GF-D8 (cell line): Measurements from ENCODE around the gene UGP2.
"Not testable (repeated sequence)": the region's sequence is repeated elsewhere in the genome, so short reads cannot be mapped to it uniquely, and the experiment has no call there.

Experiments
- DNase-seq: peaks from one replicate; lab custom pipeline; 2025; lab: John Stamatoyannopoulos, UW

The UGP2 gene

DNA sequence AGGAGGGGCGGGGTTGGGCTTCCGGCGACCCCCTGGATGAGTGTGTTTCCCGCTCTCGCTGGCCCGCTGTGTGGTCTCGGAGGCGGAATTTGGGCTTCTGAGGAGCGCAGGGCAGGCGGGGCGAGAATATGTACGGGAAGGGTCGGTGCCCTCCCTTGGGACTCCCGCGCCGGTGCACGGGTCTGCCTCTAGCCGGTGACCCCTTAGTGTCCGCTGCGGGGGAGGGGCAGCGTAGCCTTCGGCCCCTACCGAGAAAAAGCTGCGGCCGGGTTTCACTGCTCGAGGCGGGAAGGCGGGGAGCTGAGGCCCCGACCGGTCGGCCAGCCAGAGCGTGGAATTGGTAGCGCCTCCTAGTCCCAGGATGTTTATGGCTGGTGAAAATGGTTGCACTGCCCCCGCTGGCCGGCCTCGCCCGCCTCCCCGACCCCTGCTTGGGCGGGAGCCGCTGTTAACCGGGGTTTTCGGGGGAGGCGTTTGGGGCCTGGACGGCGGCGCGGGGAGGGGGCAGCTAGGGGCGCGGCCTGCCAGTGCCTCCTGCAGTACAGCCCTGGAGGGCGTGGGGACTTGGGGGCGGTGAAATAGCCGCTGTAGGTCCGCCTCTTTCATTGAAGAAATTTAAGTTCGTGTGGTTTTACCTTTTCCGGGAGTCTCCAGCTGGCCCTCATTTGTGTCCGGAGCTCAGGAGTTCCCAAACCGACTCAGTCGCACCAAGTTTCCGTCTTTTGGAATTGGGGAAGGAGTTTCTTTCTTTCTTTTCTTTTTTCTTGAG, at the start of gene UGP2:
Gene UGP2 (plus strand): TSS at position 643 of the 769 bp plus-strand sequence. CDS start 290 bp downstream, outside the sequence.
- peak; percentile 91 for DNase-seq

DNA sequence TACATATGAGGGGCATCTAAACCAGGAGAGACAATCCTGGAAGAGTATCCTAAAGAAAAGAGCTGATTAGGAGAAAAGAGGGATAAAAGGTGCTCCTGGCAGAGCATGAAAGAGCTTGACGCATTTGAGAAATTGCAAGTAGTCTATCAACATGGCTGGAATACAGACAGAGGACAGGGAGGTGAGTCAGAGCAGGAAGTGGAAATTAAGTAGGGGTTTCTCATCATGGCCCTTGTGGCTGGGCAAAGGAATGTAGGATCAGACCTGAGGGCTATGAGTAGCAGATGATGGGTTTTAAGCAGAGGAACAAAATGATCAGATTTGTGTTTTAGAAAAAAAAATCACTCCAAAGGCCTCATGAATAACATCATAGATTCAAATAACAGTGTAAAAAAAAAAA, 49.2 kb upstream of the UGP2 start:
- DNase-seq, result no peak

- no peak for DNase-seq
Measured at GRCh38 chr2:63796366-63796765, 45.3 kb upstream of the UGP2 start.

DNA sequence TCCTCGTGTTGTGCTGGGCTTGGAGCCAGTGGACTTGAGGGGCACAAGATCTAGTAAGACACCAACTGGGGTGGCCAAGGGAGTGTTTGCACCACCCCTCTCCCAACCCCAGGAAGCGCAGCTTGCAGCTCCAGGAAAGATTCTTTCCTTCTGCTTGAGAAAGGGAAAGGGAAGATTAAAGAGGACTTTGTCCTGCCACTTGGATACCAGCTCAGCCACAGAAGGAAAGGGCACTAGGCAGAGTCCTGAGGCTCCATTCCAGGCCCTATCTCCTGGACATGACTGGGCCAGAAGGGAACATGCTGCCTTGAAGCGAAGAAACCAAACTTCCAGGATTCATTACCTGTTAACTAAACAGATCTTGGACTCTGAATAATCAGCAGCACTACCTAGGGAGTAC, 44.9 kb upstream of the UGP2 start:
- DNase-seq, result no peak

DNA sequence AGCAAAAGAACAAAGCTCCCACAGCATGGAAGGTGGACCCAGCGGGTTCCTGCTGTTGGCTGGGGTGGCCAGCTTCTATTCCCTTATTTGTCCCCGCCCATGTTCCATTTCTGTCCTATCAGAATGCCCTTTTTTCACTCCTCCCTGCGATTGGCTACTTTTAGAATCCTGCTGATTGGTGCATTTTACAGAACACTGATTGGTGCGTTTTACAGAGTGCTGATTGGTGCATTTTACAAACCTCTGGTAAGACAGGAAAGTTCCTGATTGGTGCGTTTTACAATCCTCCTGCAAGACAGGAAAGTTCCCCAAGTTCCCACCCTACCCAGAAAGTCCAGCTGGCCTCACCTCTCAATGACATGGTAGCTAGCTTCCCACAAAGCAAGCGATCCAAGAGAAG, 40.2 kb upstream of the UGP2 start:
- DNase-seq, result no peak

GRCh38 chr2:63805412-63805811, 36.3 kb upstream of the UGP2 start:
- no peak for DNase-seq

- not testable (repeated sequence) for DNase-seq
Measured at GRCh38 chr2:63808036-63808435, 33.7 kb upstream of the UGP2 start.

GRCh38 chr2:63808911-63809310, 32.8 kb upstream of the UGP2 start:
- DNase-seq, result not testable (repeated sequence)

GRCh38 chr2:63811063-63811462, 30.6 kb upstream of the UGP2 start:
- no peak for DNase-seq

GRCh38 chr2:63811870-63812269, 29.8 kb upstream of the UGP2 start:
- DNase-seq, result not testable (repeated sequence)

DNA sequence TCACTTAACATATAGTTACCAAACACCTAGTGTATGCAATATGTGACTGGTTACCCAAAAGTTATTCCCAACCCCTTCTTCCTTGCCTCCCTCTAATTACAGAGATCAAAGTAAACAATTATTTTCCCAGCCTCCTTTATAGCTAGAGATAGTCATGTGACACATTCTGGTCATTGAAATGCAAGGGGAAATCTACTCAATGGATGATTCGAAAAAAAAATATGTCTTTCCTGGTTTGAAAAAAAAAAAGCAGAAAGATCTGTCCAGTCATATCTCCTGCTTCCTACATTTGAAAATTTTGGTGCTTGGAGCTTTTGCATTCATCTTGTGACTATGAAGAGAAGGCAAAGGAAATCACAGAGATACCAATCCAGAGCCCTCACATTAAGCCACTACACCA, 27.6 kb upstream of the UGP2 start:
- no peak for DNase-seq

GRCh38 chr2:63817382-63817781, 24.3 kb upstream of the UGP2 start:
- no peak for DNase-seq

DNA sequence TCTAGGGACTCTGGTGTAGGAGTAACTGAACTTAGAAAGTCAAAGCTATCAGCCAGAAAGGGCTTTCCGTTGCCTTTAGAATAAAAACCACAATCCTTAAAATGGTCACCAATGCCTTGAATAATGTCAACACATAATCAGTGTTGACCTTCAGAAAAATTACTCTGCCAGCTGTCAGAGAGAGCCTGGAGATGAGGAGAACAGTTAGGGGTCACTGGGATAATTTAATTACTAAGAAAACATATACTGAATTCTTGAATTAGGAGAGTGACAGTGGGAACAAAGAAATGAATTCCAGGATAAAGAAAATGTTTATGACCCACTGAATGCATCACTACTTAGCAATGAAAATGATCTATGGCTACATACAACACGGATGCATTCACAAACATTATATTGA, 23.4 kb upstream of the UGP2 start:
- no peak for DNase-seq

DNA sequence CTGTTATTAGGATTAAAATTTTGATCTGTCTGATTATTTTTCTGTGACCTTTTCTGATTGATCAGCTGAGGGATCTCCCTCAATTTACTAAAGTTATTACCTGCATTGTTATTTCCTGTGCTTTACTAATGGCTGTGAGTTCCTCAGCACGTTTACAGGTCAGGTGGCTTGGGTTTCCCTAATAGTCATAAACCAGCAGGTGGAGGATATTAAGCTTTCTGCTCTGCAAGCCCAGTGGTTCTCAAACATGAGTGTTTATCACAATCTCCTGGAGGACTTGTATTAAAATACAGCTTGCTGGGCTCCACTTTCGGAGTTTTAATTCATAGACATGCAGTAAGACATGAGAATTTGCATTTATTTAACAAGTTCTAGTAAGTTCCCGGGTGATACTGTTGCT, 22.4 kb upstream of the UGP2 start:
- no peak for DNase-seq

DNA sequence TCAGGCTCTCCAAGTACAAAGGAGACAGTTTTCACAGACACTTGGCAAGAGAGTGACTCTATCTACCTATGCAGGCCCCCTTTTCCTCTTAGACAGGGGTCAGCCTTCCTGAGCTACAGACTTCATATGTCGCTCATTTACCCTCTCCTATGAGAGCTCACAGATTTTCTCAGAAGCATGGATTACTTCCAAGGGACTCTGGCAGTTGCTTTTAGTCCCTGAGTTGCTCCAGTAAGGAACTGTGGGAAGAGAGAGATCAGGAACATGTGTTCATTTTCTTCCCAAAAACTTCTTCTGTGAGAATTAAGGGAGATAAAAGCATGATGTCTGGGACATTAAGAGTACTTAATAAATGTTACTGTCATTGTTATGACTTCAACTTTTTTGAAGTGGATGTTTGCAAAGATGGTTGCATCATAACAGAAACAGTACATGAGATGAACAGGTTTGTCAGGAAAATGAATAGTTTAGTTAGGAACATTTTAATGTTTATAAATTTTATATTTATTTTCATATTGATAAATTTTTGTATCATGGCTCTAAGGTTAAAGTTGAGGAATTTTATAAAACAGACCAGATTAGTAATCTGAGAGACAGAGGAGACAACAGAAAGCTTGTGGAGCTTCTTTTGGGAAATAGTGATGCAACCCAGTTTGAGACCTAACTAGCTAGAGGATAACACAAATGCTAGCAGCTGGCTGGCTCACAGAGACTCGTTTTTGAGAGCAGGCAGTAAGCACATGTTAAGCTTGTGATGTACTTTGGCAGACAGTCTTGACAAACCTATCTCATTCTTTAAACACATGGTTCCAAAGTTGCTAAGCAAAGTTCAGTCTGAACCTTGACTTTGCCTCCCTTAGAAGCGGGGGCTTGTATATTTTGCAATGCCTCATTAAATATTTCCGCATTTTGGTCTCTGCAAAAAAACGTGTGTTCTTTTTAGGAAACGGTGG, 21.7 kb upstream of the UGP2 start:
- DNase-seq, result peak; percentile 71

- no peak for DNase-seq
Measured at GRCh38 chr2:63820969-63821368, 20.7 kb upstream of the UGP2 start.

GRCh38 chr2:63821396-63821795, 20.3 kb upstream of the UGP2 start:
- DNase-seq, result no peak

- no peak for DNase-seq
Measured at GRCh38 chr2:63822478-63822877, 19.2 kb upstream of the UGP2 start.

DNA sequence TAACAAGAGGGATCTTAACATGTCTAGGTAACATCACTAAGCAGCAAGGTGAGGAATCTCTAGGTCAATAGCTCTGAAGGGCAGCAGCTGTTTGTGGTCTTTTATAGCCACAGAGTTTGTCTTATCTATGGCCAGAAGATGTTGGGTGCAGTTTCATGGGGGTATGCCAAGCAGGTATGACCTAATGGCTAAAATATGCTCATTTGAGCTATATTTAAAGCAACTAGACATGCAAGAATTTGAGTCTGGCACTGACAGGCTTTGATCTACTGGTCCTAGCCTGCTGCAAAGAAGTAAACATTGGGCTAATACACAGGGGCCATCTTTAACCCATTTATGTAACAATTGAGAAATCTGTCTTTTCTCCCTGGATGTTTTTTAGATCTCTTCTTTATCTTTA, 13.9 kb upstream of the UGP2 start:
- no peak for DNase-seq

DNA sequence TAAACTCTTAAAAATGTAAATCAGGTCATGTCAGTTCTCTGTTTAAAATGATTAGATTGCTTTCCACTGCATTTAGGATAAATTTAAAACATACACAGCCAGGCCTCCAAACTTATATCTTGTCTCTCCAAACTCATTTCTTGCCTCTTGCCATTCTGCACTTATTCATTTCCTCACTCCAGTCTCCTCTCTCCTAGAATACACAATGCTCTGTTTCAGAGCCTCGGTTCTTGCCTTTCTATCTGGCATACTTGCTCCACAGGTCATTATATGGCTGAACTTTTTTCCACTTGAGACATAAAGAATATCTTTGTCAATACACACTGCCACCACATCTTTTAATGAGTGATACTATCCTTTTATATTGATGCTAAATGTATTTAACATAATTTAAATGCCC, 10.5 kb upstream of the UGP2 start:
- no peak for DNase-seq

DNA sequence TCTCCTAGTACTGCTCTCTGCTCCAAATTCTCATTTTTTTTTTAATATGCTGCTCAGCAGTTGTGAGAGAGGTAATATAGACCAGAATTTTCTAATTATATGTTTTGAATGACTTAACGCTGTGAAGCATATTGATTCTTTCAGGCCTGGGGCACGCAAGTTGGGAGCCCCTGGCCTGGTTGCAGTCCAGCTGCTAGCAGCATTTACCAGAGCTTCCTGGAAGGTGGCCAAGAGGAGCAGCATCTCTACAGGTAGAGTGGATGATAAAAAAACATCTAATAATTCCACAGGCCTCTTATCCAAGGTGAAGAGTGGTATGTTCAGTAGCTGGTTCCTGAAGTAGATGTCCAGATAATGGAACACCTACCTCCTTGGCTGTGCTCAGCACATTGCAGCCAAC, 7.3 kb upstream of the UGP2 start:
- DNase-seq, result no peak

GRCh38 chr2:63837036-63837594, 4.6 kb upstream of the UGP2 start:
- peak; percentile 13 for DNase-seq
